ENCODE results near the gene LIN54. TPM values are rescaled to one million over a fixed set of nuclear protein-coding genes. Genes with fewer than 3 reads are reported as not detected.

The LIN54 gene
- total and polyA plus RNA-seq, 5 donors = 2.2 to 7.7 (median 7.3) TPM

DNA sequence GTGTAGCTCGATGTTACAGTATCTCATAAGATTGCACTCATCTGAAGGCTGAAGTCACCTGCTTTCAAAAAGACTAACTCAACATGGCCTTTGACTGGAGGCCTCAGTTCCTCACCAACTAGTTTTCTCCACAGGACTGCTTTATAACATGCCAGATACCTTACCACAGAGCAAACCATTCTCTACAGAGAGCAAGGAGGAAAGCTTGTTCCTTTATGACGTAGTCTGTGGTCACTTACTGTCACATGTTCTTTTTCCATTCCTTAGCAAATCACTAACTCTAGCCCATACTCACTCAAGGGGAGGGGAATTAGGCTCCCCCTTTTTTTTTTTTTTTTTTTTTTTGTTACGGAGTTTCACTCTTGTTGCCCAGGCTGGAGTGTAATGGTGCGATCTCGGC lies 106.9 kb downstream of the LIN54 start:
- H3K27ac ChIP-seq (ENCODE audit: low read length) = no peak overlapping the region
- DNase-seq (no peak), ATAC-seq (no peak)
- intact Hi-C loops (cut with DNase I) = no loop called here
- WGBS = 90% methylated on average over 5 of the region's 5 CpGs
- no peaks in the 10 kb centered on the region for H3K9me3 ChIP-seq (ENCODE audit: control insufficient read depth, low read length)
- H3K27me3 ChIP-seq (ENCODE audit: control insufficient read depth, insufficient read depth) = no peaks in the 10 kb centered on the region
- no peak overlapping the region for H3K4me3 ChIP-seq (ENCODE audit: low read length)
- no peaks in the 10 kb centered on the region for H3K4me1 ChIP-seq (ENCODE audit: control insufficient read depth, insufficient read depth, low read length)

DNA sequence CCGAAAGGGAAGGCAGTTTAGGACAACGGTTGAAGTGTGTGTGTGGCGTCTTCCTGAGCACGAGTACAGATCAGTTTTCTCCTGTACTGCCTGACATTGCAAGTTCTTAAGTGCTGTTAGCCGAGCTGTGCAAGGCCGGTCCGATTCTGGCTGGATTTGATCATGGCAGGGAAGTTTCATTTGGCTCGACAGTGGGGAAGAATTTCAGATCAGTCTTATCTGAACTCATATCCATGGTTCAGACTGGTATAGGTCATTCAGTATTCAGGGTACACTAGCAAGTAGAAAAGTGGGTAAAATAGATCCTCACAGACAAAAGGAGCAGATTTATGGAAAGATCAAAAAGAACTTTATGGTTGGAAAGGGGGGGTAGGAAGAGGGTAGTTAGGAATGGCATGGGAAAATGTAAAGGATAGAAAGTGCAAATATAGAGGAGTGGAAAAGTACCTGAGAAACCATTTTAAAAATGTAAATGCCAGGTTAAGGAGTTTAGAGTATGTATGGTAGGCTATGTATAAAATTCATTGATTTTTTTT lies 109.4 kb downstream of the LIN54 start:
- Histone ChIP-seq H3K4me3 (ENCODE audit: low read length) (peak overlapping the region; percentile 90), H3K27ac (ENCODE audit: low read length) (peak overlapping the region; percentile 76), H3K4me1 (ENCODE audit: control insufficient read depth, insufficient read depth, low read length) (no peaks in the 10 kb centered on the region), H3K27me3 (ENCODE audit: control insufficient read depth, insufficient read depth) (no peaks in the 10 kb centered on the region), H3K9me3 (ENCODE audit: control insufficient read depth, low read length) (no peaks in the 10 kb centered on the region)
- ATAC-seq (no peak), DNase-seq (no peak)
- intact Hi-C loops (cut with DNase I) = no loop called here
- WGBS = under 1% methylated on average over 8 of the region's 8 CpGs

DNA sequence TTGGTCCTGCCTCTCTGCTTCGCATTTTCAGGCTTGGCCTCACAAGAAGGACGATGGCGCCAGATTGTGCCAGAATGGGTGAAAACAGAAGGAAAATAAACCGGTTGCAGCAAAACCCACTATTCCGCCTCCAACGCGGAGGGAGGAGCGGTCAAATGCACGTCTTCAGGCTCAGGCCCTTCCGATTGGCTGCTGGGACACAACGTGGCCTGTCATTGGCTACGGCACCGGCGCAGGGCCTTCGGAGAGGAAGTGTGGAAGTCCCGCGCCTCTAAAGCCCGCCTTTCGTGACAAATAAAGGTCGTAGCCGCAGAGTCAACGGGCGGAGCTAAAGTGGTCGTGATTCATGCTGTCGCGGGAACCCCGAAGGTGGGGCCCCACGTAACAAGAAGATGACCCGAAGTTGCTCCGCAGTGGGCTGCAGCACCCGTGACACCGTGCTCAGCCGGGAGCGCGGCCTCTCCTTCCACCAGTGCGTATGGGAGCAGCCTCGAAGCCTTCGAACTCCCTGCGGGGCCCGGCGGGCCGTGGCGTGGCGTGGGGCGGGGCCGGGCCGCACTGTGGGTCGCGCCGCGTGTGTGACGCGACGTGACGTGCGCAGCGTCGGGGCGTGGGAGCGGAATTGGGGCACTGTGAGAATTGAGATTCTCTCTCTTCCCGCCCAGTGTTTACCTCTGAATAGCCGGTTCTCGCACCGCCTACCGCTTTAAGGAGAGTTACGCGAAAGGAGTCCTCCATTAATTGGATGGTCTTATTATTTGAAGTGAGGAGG lies 110.0 kb downstream of the LIN54 start, which contains the start of gene THAP9:
Gene THAP9 (plus strand): TSS at position 325 of the 772 bp plus-strand sequence. CDS start 68 bp downstream, at position 393.
- DNase-seq (peak; percentile 99), ATAC-seq (peak; percentile 99)
- H3K9me3 ChIP-seq (ENCODE audit: control insufficient read depth, low read length) = no peaks in the 10 kb centered on the region
- intact Hi-C loops (cut with DNase I) = no loop called here
- H3K4me1 ChIP-seq (ENCODE audit: control insufficient read depth, insufficient read depth, low read length) = no peaks in the 10 kb centered on the region
- peak within 1 kb of the TSS; percentile 76 for H3K27ac ChIP-seq (ENCODE audit: low read length)
- WGBS = under 1% methylated on average over 67 of the region's 67 CpGs
- H3K4me3 ChIP-seq (ENCODE audit: low read length) = peak within 1 kb of the TSS; percentile 90
- H3K27me3 ChIP-seq (ENCODE audit: control insufficient read depth, insufficient read depth) = no peaks in the 10 kb centered on the region

DNA sequence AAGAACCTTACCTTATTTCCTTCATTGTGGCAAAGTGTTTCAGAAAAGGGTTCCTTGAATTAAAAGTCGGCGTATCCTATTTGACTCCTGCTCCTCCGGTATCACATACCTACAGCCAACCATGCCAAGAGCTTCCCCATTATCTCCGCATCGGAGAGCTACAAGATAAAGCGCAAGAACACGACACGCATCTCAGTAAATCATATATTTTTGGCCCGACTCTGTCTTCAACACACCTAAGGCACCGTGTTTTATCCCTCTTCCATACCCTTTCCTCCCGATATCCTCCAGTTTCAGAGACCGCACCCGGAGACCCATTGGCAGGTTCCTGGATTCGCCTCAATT lies 110.6 kb downstream of the LIN54 start:
- Histone ChIP-seq H3K27me3 (ENCODE audit: control insufficient read depth, insufficient read depth) (no peaks in the 10 kb centered on the region), H3K4me3 (ENCODE audit: low read length) (peak overlapping the region; percentile 90), H3K27ac (ENCODE audit: low read length) (peak overlapping the region; percentile 76), H3K9me3 (ENCODE audit: control insufficient read depth, low read length) (no peaks in the 10 kb centered on the region), H3K4me1 (ENCODE audit: control insufficient read depth, insufficient read depth, low read length) (no peaks in the 10 kb centered on the region)
- peak; percentile 6 to 19 for ATAC-seq
- intact Hi-C loops (cut with DNase I) = no loop called here
- no peak for DNase-seq
- WGBS = under 1% methylated on average over 14 of the region's 14 CpGs

DNA sequence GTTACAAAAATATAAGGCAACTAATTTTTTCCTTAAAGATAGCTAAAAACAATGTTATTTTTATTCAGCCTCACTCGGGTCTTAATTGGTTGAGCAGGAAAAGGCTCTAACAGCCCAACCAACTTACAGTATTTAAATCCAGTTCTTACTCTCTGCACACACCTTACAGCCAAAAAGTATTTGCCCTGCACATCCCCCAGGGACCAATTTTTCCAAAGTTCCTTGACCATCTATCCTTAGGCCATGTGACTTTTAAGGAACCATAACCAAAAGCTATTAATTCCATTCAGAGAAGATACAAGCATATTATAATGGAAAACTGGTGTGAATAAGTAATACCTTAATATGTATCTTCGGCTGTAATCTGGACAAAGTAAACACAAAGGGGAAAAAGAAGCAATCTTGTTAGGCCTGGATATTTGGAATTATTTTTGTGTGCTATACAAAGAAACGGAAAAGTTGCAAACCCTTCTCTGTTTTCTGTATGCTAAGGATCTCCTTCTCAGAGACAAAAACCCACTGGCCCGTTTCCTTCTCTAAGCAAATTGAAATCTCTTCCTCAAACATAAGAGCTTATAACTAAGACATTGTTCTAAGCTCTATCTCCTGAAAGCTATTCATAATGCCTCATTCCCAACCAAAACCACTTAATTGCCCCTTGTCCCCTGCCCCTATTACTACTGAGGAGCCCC lies 111.1 kb downstream of the LIN54 start:
- no peak for DNase-seq
- Histone ChIP-seq H3K27ac (ENCODE audit: low read length) (peak overlapping the region; percentile 76), H3K4me3 (ENCODE audit: low read length) (peak overlapping the region; percentile 90), H3K9me3 (ENCODE audit: control insufficient read depth, low read length) (no peaks in the 10 kb centered on the region), H3K27me3 (ENCODE audit: control insufficient read depth, insufficient read depth) (no peaks in the 10 kb centered on the region), H3K4me1 (ENCODE audit: control insufficient read depth, insufficient read depth, low read length) (no peaks in the 10 kb centered on the region)
- ATAC-seq = no peak
- WGBS = 1% methylated on average over 4 of the region's 4 CpGs
- intact Hi-C loops (cut with DNase I) = loop anchor here in 2 of 4 donors (5.0 to 10.0 kb wide), 3 partner anchors 113 to 535 kb away; partner anchors contain the start of gene LIN54 (in 2 of the 2)

DNA sequence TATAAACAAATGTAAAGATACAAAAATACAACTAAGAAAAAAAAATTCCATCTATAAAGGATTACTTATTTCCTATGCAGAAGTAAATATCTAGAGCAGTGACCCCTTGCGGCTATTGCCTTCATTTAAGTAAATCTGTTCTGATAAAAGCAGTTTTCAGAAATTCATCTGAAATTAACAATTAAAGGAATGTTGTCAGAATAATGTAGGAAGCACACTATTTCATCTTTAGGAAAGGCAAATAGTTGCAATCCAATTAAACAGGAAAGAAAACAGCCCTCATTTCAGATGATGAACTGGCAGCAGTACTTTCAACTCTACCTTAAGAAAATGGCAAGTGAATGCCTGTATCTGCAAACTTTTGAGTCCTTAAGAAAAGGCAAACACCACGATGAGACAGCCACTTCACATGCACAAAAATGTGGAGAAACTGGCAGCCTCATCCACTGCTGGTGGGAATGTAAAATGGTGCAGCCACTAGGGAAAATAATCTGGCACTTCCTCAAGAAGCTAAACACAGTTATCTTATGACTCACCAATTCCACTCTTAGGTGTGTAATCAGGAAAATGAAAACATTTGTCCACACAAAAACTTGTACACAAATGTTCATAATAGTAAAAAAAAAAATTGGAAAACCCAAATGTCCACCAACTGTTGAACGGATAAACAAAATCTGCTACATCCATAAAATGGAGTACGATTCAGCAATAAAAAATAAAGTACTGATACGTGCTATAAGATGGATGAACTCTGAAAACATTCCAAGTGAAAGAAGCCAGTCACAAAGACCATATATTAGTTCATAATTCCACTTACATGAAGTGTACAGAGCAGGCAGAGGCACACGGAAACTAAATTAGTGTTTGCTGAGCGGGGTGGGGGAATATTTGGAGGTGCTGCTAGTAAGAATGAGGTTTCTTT lies 112.0 kb downstream of the LIN54 start:
- Histone ChIP-seq H3K4me3 (ENCODE audit: low read length) (peak overlapping the region; percentile 90), H3K4me1 (ENCODE audit: control insufficient read depth, insufficient read depth, low read length) (no peaks in the 10 kb centered on the region), H3K27ac (ENCODE audit: low read length) (no peak overlapping the region), H3K27me3 (ENCODE audit: control insufficient read depth, insufficient read depth) (no peaks in the 10 kb centered on the region), H3K9me3 (ENCODE audit: control insufficient read depth, low read length) (no peaks in the 10 kb centered on the region)
- intact Hi-C loops (cut with DNase I) = loop anchor here in 2 of 4 donors (5.0 to 10.0 kb wide), 3 partner anchors 114 to 534 kb away; partner anchors contain the start of gene LIN54 (in 2 of the 2)
- DNase-seq (peak in 1 of 3 donors; percentile 30), ATAC-seq (no peak)
- 41% methylated on average over 7 of the region's 7 CpGs for WGBS

DNA sequence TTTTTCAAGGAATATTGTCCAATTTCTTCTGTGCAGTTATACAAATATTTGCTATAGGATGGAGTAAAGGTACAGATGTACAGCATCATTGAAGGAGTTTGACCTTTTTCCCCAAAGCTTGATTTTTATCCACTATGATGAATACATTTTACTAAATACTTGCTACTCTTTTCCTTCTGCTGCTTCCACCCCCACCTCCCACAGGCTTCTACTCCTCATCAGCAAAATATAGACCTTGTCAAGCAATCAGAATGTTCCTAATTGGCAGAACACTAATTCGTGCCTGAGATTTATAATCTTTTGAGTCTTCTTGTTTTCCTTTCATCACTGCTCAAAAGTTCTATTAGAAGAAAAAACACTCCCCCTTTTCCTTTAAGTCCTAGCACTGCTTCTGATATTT lies 113.9 kb downstream of the LIN54 start:
- ATAC-seq (no peak), DNase-seq (no peak)
- Histone ChIP-seq H3K9me3 (ENCODE audit: control insufficient read depth, low read length) (no peaks in the 10 kb centered on the region), H3K27me3 (ENCODE audit: control insufficient read depth, insufficient read depth) (no peaks in the 10 kb centered on the region), H3K4me3 (ENCODE audit: low read length) (no peak overlapping the region), H3K4me1 (ENCODE audit: control insufficient read depth, insufficient read depth, low read length) (no peaks in the 10 kb centered on the region), H3K27ac (ENCODE audit: low read length) (no peak overlapping the region)
- 68% methylated on average over 1 of the region's 1 CpG for WGBS
- intact Hi-C loops (cut with DNase I) = loop anchor here in 2 of 4 donors (5.0 to 10.0 kb wide), 3 partner anchors 116 to 532 kb away; partner anchors contain the start of gene LIN54 (in 2 of the 2)

DNA sequence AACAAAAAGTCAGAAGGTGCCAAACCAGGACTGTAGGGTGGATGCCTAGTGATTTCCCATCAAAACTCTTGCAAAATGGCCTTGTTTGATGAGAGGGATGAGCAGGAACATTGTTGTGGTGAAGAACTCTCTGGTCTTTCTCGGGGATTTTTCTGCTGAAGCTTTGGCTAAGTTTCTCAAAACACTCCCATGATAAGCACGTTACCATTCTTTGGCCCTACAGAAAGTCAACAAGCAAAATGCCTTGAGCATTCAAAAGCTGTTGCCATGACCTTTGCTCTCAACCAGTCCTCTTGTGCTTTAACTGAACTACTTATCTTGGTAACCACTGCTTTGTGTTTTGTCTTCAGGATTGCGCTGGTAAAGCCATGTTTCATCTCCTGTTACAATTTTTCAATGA lies 116.7 kb downstream of the LIN54 start:
- 82% methylated on average over 3 of the region's 3 CpGs for WGBS
- intact Hi-C loops (cut with DNase I) = loop anchor here in 2 of 4 donors (10.0 kb wide), 2 partner anchors 121 to 529 kb away; partner anchors contain the start of gene LIN54 (in 1 of the 2)
- H3K27me3 ChIP-seq (ENCODE audit: control insufficient read depth, insufficient read depth) = no peaks in the 10 kb centered on the region
- DNase-seq (no peak), ATAC-seq (no peak)
- H3K27ac ChIP-seq (ENCODE audit: low read length) = no peak overlapping the region
- H3K4me3 ChIP-seq (ENCODE audit: low read length) = no peak overlapping the region
- H3K4me1 ChIP-seq (ENCODE audit: control insufficient read depth, insufficient read depth, low read length) = no peaks in the 10 kb centered on the region
- H3K9me3 ChIP-seq (ENCODE audit: control insufficient read depth, low read length) = no peaks in the 10 kb centered on the region

DNA sequence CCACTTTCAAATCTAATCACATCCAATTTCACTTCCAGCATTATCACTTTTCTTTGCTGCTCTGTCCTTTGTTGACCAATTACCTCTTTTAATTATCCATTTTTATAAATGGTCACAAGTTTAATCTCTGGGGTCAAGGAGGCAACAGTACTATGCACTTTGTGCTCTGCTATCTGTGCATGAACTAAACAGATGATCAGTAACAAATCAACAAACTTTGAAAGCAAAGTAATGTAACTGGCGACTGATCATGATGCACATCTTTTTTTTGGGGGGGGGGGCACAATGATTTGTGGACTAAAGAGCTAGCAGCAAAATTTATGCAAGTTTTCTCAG lies 118.2 kb downstream of the LIN54 start:
- 61% methylated on average over 1 of the region's 1 CpG for WGBS
- no peak for ATAC-seq
- H3K4me3 ChIP-seq (ENCODE audit: low read length) = no peak overlapping the region
- no peak for DNase-seq
- H3K27me3 ChIP-seq (ENCODE audit: control insufficient read depth, insufficient read depth) = no peaks in the 10 kb centered on the region
- H3K4me1 ChIP-seq (ENCODE audit: control insufficient read depth, insufficient read depth, low read length) = no peaks in the 10 kb centered on the region
- no peaks in the 10 kb centered on the region for H3K9me3 ChIP-seq (ENCODE audit: control insufficient read depth, low read length)
- H3K27ac ChIP-seq (ENCODE audit: low read length) = no peak overlapping the region
- intact Hi-C loops (cut with DNase I) = loop anchor here in 2 of 4 donors (10.0 kb wide), 2 partner anchors 122 to 528 kb away; partner anchors contain the start of gene LIN54 (in 1 of the 2)

DNA sequence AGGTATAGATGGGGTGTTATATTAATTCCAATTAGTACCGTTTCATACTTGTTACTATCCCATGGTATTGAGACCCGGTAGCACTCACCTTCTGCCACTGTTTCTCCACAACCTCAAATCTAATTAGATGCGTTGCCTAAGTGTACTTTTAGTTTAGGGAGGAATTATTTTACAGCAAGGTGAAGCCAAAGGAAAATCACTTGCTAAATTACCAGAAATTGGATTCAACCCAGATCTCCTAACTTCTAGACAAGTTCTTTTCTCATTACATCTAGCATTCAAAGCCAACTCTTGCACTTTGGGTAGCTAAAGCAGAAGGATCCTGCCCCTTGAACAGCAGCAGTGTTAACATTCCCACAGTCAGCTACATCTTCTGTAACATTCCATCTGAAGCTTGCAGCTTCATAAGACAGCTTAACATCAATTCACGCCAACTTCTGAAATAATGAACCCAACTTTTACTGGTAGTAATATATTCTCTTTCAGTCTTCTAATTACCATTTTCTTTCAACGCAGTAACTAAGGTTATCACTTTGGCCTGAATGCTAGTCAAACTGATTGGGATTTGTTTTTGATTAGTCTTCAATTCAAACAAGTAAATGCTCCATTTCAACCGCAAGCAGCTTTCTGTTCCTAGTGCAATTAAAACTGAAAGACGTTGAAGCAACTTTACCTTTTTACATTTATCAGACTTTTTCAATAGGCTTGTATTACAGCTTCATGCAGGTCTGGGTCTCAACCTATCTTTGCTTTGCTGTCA lies 118.7 kb downstream of the LIN54 start:
- ATAC-seq = peak in 1 of 2 donors; percentile 1
- intact Hi-C loops (cut with DNase I) = loop anchor here in 2 of 4 donors (10.0 kb wide), 2 partner anchors 123 to 527 kb away; partner anchors contain the start of gene LIN54 (in 1 of the 2)
- H3K4me1 ChIP-seq (ENCODE audit: control insufficient read depth, insufficient read depth, low read length) = no peaks in the 10 kb centered on the region

More for the DNA sequence above, 118.7 kb downstream of the LIN54 start:
- peak overlapping the region; percentile 96 for H3K27ac ChIP-seq (ENCODE audit: low read length)
- DNase-seq = no peak
- no peaks in the 10 kb centered on the region for H3K27me3 ChIP-seq (ENCODE audit: control insufficient read depth, insufficient read depth)
- H3K4me3 ChIP-seq (ENCODE audit: low read length) = peak overlapping the region; percentile 74
- no peaks in the 10 kb centered on the region for H3K9me3 ChIP-seq (ENCODE audit: control insufficient read depth, low read length)
- 20% methylated on average over 7 of the region's 7 CpGs for WGBS

Data from right cardiac atrium (tissue), 5 donors.